ENCODE results near the gene STXBP1. TPM values are rescaled to one million over a fixed set of nuclear protein-coding genes. Genes with fewer than 3 reads are reported as not detected.

Gene STXBP1
- total and polyA plus RNA-seq, 9 of the 15 experiments (the other 6 are each of a cell fraction or from before 2014, with no cell fraction given) = 4.6 to 35.1 (median 9.7) TPM

GRCh38 chr9:127608104-127608966 is 3.7 kb upstream of the STXBP1 start (continued):
- TF ChIP-seq PBX2 (CRISPR knock-in tag; IDR thresholded peaks at IDR 0.05; ENCODE audit: low read depth) (no peak), PBX2 (tag; conservative IDR thresholded peaks at IDR 0.05; ENCODE audit: low read depth) (no peak), THAP12 (CRISPR knock-in tag; IDR thresholded peaks at IDR 0.05) (0 out of 2 replicates have a peak, but pooled peaks have one; percentile 15), HNRNPLL (IDR thresholded peaks at IDR 0.05; ENCODE audit: low read depth, low read length, poor library complexity, severe bottlenecking) (peak; percentile 33), E2F3 (CRISPR knock-in tag; IDR thresholded peaks at IDR 0.05) (no peak), L3MBTL2 (IDR thresholded peaks at IDR 0.05) (peak; percentile 89), AFF4 (CRISPR knock-in tag; IDR thresholded peaks at IDR 0.05) (no peak), NRF1 (conservative IDR thresholded peaks at IDR 0.05 in 1 of 2, IDR thresholded peaks at IDR 0.05 in 1 of 2) (peak; percentile 96 to 97), ZBTB2 (IDR thresholded peaks at IDR 0.05) (peak; percentile 90), MAX (CRISPR knock-in tag; IDR thresholded peaks at IDR 0.05) (peak; percentile 78), ARID2 (IDR thresholded peaks at IDR 0.05) (no peak), CTBP1 (IDR thresholded peaks at IDR 0.05; ENCODE audit: borderline replicate concordance) (peak; percentile 90), COPS2 (conservative IDR thresholded peaks at IDR 0.05) (no peak), ZNF785 (CRISPR knock-in tag; IDR thresholded peaks at IDR 0.05) (no peak)

All from K562 (cell line).